HuH-7 (cell line): ENCODE measurements around the gene TLDC2.
"Not testable (repeated sequence)": the region's sequence is repeated elsewhere in the genome, so short reads cannot be mapped to it uniquely, and the experiment has no call there.

Experiments
- DNase-seq: peaks from one replicate; pipeline ENCODE4 v3.0.0; 2011; ENCODE audit warnings: low spot score

The TLDC2 gene

DNA sequence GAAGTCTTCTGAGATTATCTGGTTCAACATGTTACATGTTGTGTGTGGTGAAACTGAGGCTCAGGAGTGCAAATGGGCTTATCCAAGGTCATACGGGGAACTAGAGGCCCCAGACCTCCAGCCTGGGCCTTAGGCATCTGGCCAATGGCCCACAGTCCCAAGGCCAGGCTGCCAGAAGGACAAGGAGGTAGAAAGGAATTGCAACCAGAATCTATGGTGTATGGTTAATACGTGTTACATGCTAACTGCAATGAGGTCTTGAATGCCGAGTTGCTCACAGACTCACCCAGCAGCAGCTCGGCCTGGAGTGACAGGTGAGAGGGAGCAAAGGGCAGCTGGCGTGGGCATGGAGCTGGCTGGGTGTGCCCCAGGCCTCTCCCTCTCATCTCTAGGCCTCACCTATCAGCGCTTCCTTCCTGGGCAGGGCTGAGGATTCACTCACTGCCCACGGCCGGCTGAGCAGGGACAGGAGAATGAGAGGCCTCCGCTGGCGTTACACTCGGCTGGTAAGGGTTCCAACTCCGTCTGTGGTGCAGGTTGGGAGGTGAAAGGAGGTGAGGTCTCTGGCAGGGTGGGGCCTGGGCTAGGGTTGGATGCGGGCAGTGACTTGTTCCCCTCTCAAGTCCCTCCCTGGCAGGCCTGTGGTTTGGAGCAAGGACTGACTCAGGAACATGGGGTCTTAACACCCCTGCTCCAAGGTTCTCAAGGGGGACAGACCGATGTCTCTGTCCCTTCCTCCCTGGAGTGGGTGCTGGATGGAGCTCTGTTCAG lies at the start of gene TLDC2:
TSS of gene TLDC2 (plus strand) at position 437 of the 771 bp plus-strand sequence. CDS start at position 474, 37 bp downstream.
- no peak for DNase-seq

DNA sequence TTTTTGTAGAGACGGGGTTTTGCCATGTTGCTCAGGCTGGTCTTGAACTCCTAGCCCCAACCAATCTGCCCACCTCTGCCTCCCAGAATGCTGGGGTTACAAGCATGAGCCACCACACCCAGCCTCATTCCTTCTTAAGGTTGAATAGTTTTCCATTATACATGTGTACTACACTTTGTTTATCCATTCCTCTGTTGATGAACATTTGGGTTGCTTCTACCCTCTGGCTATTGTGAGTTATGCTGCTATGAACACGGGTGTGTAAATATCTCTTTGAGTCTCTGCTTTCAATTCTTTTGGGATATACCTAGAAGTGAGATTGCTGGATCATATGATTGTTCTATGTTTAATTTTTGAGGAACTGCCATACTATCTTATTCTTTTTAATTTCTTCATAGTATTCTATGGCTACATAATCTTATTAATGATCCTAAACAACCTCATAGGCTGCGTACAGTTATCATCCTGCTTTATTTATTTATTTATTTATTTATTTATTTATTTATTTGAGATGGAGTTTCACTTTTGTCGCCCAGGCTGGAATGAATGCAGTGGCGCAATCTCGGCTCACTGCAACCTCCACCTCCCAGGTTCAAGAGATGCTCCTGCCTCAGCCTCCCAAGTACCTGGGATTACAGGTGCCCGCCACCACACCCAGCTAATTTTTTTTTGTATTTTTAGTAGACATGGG lies 49.2 kb upstream of the TLDC2 start:
- DNase-seq, result no peak

DNA sequence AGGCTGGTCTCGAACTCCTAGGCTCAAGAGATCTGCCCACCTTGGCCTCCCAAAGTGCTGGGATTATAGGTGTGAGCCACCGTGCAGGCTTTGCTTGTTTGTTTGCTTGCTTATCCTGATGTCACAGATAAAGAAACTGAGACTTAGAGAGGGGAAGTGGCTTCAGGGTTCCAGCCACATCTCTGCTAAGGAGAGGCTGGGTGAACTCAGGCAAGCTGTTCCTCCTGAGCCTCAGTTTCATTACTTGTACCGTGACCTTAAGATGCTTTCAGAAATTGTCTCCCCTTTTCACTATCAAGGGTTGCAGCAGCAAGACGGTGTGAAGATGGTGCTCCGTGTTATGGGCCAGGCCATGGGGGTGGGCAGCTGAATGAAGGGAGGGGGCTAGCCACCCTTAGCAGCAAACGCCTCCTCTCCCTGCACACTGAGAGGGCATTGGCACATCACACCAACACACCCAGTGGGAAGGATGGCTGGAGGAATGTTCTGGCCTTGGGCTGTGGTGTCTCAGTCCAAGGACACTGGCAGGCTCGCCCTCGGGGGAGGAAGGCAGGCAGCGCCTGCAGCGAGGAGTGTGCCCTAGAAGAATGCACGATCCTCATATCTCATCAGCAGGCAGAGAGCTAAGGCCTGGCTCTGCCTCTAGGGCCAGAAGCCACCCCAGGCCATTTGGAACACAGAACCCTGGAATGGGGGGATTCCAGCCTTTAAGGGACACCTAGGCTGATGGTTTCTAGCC lies 48.2 kb upstream of the TLDC2 start:
- no peak for DNase-seq

DNA sequence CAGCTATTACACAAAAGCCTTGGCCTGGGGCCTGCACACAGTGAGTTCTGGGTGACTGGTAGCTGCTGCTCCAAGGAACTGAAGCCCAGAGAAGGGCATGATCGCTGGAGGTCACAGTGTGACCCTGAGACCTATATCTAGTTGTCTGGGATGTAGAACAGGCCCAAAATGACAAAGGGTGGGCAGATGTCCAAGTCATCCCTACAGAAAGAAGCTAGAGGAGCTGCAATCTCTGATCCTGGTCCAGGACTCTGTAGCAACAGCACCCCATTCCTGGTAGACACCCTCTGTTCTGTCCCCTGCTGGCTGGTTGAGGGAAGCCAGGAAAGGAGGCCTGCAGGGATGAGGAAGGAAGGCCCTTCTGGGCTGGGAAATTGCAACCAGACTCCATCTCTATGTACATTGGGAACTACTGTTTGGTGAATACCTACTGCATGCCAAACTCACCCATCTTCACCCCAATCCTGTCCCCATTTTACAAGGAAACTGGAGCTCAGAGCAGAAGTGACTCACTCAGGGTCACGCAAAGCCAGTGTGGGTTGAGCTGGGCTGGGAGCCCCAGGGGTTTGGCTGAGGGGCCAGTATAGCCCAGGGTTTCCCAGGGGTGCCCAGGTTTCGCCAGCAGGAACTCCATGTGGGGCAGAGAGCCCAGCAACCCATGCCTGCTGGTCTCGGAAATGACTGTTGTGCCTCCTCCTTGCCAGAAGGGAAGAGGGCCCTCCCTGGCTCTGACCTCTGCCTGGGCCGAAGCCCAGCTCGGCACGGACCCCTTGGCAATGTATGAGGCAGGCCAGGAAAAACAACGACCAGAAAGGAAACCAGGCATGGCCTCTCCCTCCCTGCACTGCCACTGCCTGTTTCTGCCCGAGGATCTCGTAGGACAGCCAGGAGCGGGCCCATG lies 44.9 kb upstream of the TLDC2 start:
- no peak for DNase-seq

DNA sequence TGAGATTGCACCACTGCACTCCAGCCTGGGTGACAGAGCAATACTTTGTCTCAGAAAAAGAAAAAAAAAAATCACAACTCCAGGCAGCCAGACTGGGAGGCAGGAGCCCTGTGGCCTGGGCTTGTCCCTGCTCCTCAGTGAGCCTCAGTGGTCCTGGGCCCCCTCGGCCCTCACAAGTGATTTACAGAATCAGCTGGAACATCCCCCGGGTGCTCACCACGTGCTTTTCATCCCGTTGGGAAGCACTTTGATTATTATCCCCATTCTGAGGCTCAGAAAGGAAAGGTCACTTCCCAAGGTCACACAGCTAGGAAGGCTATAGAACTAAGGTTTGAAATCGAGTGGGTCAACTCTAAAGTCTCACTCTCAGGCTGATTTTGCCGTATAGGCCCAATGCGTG lies 43.1 kb upstream of the TLDC2 start:
- no peak for DNase-seq

DNA sequence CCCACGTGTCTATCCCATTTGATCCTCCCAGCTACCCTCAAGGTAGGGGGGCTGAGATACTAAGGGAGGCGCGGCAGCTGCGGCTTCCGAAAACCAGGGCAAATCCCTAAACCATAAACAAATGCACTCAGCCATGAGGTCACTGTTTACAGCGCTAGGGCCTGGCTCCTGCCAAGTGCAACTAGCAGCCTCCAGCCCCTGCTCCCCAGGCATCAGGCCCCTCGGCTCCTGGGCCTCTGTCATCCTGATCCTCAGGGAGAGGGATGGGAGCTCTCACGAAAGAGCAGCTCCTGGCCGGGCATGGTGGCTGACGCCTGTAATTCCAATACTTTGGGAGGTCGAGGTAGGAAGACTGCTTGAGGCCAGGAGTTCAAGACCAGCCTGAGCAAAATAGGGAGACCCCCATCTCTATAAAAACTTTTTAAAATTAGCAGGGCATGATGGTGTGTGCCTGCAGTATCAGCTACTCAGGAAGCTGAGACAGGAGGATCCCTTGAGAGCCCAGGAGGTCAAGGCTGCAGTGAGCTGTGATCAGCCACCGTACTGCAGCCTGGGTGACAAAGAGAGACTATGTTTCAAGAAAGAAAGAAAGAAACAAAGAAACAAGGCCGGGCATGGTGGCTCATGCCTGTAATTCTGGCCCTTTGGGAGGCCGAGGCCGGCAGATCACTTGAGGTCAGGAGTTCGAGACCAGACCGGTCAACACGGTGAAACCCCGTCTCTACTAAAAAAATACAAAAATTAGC lies 42.5 kb upstream of the TLDC2 start:
- DNase-seq, result no peak

DNA sequence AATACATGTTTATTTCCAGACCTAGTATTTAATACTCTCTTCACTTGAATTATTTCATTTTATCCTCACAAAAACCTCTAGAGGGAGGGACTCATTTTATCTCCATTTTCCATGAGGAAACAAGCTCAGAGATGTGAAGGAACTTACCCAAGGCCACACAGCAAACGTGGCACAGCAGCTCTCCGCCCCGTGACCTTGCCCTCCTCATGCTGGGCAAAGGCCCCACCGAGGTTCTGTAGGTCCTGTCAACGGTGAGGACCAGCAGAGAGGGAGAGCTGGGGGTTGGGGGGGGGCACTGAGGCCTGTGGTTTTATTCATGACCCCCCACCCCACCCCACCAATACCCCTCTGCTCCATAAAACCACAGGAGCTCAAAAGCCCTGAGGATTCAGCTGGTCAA lies 40.9 kb upstream of the TLDC2 start:
- DNase-seq, result no peak

DNA sequence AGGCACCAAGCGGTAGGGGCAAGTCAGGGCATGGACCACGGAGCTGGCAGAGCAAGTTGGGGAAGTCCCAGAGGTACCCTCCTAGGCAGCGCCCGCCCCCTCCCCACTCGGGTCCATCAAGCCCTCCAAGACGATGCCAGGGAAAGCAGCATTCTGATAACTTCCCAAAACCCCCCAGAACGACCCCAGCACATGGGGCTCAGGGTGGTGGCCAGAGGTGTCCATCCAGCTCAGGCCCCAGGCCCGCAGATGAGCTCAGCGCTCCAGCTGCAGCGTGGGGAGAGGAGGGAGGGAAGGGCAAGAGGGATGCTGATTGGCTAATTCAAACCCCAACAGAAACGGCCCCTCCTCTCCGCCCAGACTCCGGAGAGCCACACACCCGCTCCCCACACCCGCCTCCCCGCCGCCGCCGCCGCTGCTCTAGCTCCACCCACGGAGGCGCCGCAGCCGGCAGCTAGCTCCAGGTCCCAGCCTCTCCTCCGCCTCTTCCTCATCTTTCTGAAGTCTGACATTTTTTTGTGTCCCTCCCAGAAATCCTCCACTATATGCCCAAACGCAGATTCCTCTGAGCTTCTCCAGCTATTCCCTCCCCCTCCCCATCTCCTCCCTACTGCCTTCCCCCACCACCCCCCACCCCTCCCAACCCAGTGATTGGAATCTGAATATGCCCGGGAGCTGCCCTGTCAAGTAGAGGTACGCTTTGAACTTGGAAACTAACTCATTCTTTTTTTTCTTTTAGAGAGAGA lies 40.3 kb upstream of the TLDC2 start:
- DNase-seq, result peak; percentile 100

DNA sequence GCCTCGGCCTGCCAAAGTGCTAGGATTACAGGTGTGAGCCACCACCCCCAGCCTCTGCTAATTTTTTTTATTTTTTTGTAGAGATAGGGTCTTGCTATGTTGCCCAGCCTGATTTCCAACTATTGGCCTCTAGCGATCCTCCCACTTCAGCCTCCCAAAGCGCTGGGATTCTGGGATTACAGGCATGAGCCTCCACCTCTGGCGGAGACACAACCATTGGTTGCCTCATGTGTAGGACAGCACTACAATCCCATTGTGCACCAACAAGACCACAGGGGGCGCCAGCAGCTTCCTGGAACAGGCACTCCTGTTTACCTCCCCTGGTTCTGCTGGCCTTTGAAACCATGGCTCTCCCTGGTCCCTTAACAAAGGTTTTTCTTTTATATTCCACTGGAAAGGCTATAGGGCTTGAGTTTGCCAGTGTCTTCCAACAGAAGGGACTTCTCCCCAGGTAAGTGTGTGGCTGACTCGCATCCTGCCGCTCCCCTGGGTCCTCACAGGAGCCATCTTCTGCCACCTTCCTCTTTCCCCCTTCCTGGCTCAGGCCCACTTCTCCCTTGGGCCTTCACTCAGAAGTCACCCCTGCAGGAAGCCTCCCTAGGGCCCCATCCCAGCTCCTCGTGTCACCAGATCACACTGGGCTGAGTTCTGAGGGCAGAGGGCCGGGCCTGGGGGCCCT lies 39.2 kb upstream of the TLDC2 start:
- DNase-seq, result peak; percentile 95

DNA sequence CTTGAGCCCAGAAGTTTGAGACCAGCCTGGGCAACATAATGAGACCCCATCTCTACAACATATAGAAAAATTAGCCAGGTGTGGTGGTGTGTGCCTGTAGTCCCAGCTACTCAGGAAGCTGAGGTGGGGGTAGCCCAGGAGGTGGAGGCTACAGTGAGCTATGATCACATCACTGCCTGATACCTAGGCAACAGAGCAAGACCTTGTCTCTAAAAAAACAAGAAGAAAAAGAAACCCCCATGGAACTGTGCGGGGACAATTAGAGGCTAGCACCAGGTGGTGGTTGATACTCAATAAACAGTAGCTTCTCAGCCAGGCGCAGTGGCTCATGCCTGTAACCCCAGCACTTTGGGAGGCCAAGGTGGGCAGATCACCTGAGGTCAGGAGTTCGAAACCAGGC lies 37.6 kb upstream of the TLDC2 start:
- DNase-seq, result not testable (repeated sequence)

DNA sequence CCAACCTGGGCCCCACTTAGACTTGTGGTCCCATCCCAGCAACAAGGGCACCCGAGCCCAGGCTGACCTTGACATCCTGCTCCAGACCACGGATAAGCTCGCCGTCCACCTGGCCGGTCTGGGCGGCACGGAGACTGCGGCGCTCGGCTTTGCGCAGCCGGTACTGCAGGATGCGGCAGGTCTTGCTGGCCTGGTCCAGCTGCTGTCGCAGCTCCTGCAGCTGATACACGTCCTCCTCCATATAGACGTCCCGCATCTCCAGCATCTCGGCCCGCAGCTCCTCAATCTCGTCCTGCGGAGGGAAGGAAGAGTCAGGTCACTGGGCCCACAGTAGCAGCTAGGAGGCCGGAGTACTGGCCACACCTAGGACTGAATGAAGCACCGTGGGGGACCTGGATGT lies 36.8 kb upstream of the TLDC2 start:
- DNase-seq, result no peak

DNA sequence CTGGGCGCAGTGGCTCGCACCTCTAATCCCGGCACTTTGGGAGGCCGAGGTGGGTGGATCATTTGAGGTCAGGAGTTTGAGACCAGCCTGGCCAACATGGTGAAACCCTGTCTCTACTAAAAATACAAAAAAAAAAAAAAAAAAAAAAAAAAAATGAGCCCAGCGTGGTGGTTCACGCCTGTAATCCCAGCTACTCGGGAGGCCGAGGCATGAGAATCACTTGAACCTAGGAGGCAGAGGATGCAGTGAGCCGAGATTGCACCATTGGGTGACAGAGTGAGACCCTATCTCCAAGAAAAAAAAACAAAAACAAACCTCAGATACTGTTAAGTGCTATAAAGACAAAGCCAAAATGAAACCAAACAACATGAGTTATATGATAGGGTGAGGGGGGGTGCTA lies 34.9 kb upstream of the TLDC2 start:
- not testable (repeated sequence) for DNase-seq

DNA sequence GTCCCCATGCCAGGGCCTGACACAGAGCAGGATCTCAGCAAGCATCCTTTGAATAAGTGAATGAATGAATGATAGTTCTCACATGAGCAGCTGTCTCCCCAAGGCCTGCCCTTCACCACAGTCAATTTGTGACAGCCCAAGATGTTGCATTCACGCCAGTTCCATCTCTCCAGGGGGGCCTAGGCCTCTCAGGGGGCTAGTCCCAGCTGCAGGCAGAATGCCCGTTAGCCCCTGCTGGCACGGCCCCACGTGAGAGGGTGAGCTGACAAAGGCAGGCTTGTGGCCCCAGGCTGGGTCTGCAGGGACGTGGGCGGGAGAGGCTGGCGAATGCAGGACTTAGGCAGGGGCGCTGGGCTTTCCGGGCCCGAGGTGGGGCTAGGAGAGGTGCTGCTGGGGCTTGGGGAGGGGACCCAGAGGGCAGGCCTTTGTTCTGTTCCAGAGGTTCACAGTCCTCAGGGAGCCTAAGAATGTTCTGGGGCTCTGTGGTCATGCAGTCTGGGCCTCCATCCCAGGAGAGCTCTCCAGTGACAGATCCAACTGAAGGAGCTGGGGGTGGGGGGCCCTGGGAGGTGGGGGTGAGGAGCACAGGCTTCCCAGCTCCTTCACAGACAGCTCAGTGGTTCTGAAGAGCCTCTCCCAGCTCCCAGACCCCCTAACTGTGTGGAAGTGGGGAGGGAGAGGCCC lies 30.5 kb upstream of the TLDC2 start:
- DNase-seq, result no peak

DNA sequence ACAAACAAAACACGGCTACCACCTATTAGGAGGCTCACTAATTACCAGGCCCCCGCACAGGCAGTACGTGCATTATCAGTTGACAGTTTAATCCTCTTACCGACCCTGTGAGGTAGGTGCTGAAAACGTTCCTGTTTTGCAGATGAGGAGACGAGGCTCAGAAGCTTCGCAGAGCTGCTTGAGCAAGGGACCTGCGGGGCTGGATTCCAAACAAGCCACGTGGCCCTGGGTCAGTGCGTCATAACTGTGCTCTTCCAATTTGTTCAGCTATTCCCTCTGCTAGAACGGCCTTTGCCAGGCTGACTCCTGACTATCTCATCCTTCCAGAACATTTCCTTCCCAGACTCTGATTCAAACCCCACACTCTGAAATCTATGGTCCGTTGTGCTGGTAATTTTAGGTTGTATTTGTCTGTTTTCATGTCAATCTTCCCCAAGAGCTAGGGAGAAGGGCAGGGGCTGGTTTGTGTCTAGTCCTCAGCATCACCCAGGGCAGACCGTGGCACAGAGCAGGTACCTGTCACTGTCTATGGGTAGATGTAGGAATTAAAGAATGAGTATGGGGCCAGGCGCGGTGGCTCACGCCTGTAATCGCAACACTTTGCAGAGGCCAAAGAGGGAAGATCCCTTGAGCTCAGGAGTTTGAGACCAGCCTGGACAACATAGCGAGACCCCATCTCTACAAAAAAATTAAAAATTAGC lies 28.8 kb upstream of the TLDC2 start:
- no peak for DNase-seq

DNA sequence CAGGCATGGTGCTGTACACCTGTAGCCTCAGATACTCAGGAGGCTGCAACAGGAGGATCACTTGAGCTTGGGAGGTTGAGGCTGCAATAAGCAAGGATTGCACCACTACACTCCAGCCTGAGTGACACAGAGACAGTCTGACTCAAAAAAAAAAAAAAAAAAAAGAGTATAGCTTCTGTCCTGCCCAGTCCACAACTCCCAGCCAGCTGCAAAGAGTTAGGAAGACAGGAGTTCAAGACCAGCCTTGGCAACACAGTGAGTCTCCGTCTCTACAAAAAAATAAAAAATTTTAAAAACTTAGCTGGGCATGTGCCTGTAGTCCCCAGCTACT lies 28.3 kb upstream of the TLDC2 start:
- no peak for DNase-seq

DNA sequence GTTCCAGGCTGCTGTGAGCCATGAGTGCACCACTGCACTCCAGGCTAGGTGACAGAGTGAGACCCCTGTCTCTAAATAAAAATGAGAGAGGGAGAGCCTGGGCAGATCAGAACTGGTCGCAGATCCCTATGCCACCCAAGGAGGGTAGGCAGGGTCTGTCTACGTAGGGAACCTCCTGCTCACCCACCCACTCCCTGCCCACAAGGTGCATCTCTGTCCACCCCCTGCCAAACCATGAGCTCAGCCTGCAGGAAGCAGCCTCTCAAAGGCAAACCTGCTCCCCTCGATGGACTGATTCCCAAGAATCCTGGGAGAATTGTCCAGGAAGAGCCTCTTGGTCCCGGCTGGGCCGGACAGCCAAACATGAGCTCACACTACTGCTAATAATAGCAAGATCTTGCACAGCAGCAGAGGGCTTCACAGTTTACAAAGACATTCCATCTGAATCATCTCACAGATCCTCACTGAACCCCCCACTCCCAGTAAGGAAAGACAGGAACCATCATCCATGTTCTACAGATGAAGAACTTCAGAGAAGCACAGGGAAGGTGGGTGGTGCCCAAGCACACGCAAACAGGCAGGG lies 27.8 kb upstream of the TLDC2 start:
- DNase-seq, result no peak

DNA sequence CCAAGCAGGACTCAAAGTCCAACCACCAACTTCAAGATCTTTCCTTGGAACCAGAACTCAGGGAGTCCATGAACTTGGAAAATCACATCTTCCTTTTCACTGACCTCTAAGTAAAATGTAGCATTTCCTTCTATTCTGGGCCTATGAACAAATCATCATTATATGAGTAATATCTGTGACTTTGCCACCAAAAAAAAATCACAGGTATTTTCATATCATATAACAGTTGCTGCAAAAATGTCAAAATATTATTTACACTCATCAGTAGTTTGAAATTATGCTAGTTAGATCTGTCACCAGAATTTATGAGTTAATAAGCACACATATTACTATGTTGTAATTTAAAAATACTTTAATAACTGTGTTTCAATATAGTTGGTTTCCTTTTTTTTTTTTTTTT lies 27.3 kb upstream of the TLDC2 start:
- no peak for DNase-seq

DNA sequence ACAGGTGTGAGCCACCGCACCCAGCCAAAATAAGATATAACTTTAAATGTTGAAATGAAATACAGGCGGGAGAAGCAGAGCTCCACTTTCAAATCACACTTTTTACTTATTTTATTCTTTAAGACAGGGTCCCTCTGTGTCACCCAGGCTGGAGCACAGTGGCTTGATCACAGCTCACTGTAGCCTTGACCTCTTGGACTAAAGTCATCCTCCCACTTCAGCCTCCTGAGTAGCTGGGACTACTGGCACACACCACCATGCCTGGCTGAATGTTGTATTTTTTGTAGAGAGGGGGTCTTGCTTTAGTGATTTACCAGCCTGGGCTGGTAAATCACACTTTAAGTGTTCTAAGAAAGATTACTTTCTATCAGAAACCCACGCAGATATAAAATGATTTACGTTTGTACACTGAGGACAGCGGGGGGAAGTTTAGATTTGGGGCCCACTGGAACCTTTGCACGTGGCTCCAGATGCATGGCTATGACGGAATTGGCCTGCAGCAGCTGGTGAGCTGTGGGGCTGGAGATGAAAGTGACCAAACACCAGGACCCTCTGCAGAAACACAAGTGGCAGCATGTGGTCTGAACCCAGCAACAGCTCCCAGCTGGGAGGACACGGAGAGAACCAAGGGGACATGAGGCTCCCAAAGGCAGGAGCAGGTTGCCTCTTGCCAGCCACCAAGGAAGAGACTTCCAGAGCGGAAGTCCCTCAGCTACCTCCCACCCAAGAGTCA lies 26.4 kb upstream of the TLDC2 start:
- no peak for DNase-seq
